A549 (cell line): ENCODE data around the gene SP140L. TPM values are rescaled to one million over a fixed set of nuclear protein-coding genes. Genes with fewer than 3 reads are reported as not detected.

Experiments used
- ATAC-seq, 2 experiments: fragments of 200-7000 bp in 1 of 2; fragments of >200 bp in 1 of 2; cut with Nextera tagmentation in 1 of 2; cut with Tn5 transposase in 1 of 2; 3 replicates each; pipeline versions ENCODE4 v1.8.0 to v1.9.1; 2018 to 2020; ENCODE audit warnings: mild to moderate bottlenecking in 1 of 2, moderate library complexity in 1 of 2
- CTCF ChIA-PET: fragments of 300-600 bp; sonication (Branson Sonifier 250); formaldehyde crosslinking; extraction: SDS; loops from one replicate; lab custom pipeline; 2021; ENCODE audit warnings: antibody characterized with exemption, inconsistent platforms; lab: Yijun Ruan, JAX
- POLR2A ChIA-PET: fragments of 350-600 bp; formaldehyde crosslinking; extraction: SDS; loops from one replicate; lab custom pipeline; 2021; ENCODE audit warnings: antibody characterized with exemption, inconsistent platforms; lab: Yijun Ruan, JAX
- DNase-seq, 2 experiments: peaks; one replicate each; pipeline versions ENCODE4 v3.0.0 to v3.0.0-alpha.2; 2011 to 2016; ENCODE audit warnings: low read depth in 1 of 2, low spot score in 1 of 2
- FAIRE-seq: peaks from 2 replicates; lab custom pipeline; 2011; peaks lifted over from hg19 to GRCh38; lab: Jason Lieb, UNC
- H3K27ac ChIP-seq, 2 experiments: fragments of >200 bp; sonication (Bioruptor Twin); formaldehyde crosslinking; 3 replicates each; pipeline ENCODE4 v1.5.1; 2016 to 2017
- H3K4me1 ChIP-seq: fragments of >200 bp; sonication (Bioruptor Twin); formaldehyde crosslinking; 3 replicates; pipeline ENCODE4 v1.6.1; 2016
- H3K4me2 ChIP-seq: fragments of >200 bp; sonication (Bioruptor Twin); formaldehyde crosslinking; 3 replicates; pipeline ENCODE4 v1.6.1; 2016
- H3K4me3 ChIP-seq: fragments of >200 bp; sonication (Bioruptor Twin); formaldehyde crosslinking; 3 replicates; pipeline ENCODE4 v1.5.1; 2016
- H3K9me3 ChIP-seq: fragments of >200 bp; sonication (Bioruptor Twin); formaldehyde crosslinking; 3 replicates; pipeline ENCODE4 v1.6.1; 2016
- BCL3 ChIP-seq: fragments of >200 bp; sonication (Bioruptor Twin); formaldehyde crosslinking; IDR thresholded peaks from 3 replicates; pipeline ENCODE4 v1.6.1; 2016
- CBX2 ChIP-seq: fragments of 200-600 bp; sonication (generic); IDR thresholded peaks from 2 replicates; pipeline ENCODE4 v1.6.1; 2016; ENCODE audit warnings: low read depth, mild to moderate bottlenecking, borderline replicate concordance
- CHD2 ChIP-seq: fragments of 150-350 bp; IDR thresholded peaks from 2 replicates; pipeline ENCODE4 v1.6.1; 2014; ENCODE audit warnings: low read length; ENCODE audit not compliant: partially characterized antibody
- CTCF ChIP-seq: fragments of >200 bp; sonication (Bioruptor Twin); formaldehyde crosslinking; IDR thresholded peaks from 3 replicates; pipeline ENCODE4 v1.5.1; 2016
- E2F6 ChIP-seq: IDR thresholded peaks from 2 replicates; pipeline ENCODE4 v1.6.1; 2012; ENCODE audit warnings: low read depth, borderline replicate concordance
- EHMT2 ChIP-seq: fragments of 200-600 bp; sonication (generic); IDR thresholded peaks from 2 replicates; pipeline ENCODE4 v1.6.1; 2016; ENCODE audit warnings: antibody characterized with exemption, low read depth, mild to moderate bottlenecking, moderate library complexity
- FOSB ChIP-seq: fragments of 250-450 bp; sonication (Bioruptor Pico); IDR thresholded peaks from 2 replicates; pipeline ENCODE4 v1.5.0; 2020; ENCODE audit warnings: mild to moderate bottlenecking, moderate library complexity
- FOSL2 ChIP-seq, 2 experiments: fragments of 450-650 bp in 1 of 2; fragments of >200 bp in 1 of 2; sonication (Bioruptor Twin) in 1 of 2; formaldehyde crosslinking; IDR thresholded peaks; 2 replicates each; pipeline versions ENCODE4 v1.5.0 to v1.6.1; 2016 to 2020; ENCODE audit warnings: mild to moderate bottlenecking in 1 of 2, moderate library complexity in 1 of 2
- HEYL ChIP-seq: fragments of 250-450 bp; sonication (Bioruptor Pico); IDR thresholded peaks from 2 replicates; pipeline ENCODE4 v1.8.0; 2021; ENCODE audit warnings: mild to moderate bottlenecking, moderate library complexity
- MAFK ChIP-seq: fragments of 450-650 bp; IDR thresholded peaks from 2 replicates; pipeline ENCODE4 v1.6.1; 2014; ENCODE audit not compliant: partially characterized antibody
- MAX ChIP-seq: IDR thresholded peaks from 2 replicates; pipeline ENCODE4 v1.6.1; 2012
- MAZ ChIP-seq: fragments of 150-350 bp; IDR thresholded peaks from 2 replicates; pipeline ENCODE4 v1.6.1; 2014; ENCODE audit warnings: antibody characterized with exemption, low read depth, low read length, borderline replicate concordance
- MYC ChIP-seq: IDR thresholded peaks from 2 replicates; pipeline ENCODE4 v1.6.1; 2012; ENCODE audit warnings: mild to moderate bottlenecking, inconsistent platforms, low read length, improper control_type of control experiment, borderline replicate concordance
- NR3C1 ChIP-seq: fragments of >200 bp; sonication (Bioruptor Twin); formaldehyde crosslinking; IDR thresholded peaks from 3 replicates; pipeline ENCODE4 v1.6.1; 2017
- POLR2AphosphoS2 ChIP-seq: conservative IDR thresholded peaks from 2 replicates; pipeline ENCODE4 v1.6.1; 2012; ENCODE audit warnings: low read length, improper control_type of control experiment, inconsistent platforms
- REST ChIP-seq: fragments of 200-600 bp; sonication (generic); IDR thresholded peaks from 2 replicates; pipeline ENCODE4 v1.6.1; 2016; ENCODE audit warnings: antibody characterized with exemption, mild to moderate bottlenecking, moderate library complexity
- RFX5 ChIP-seq: fragments of 450-650 bp; IDR thresholded peaks from 2 replicates; pipeline ENCODE4 v1.7.1; 2014; ENCODE audit warnings: antibody characterized with exemption, mild to moderate bottlenecking, moderate library complexity
- SMC3 ChIP-seq: fragments of >200 bp; sonication (Bioruptor Twin); formaldehyde crosslinking; IDR thresholded peaks from 3 replicates; pipeline ENCODE4 v1.6.1; 2018; ENCODE audit warnings: inconsistent platforms
- TFCP2L1 ChIP-seq: fragments of 250-450 bp; sonication (Bioruptor Pico); IDR thresholded peaks from 2 replicates; pipeline ENCODE4 v1.5.0; 2021; ENCODE audit warnings: mild to moderate bottlenecking
- ZC3H11A ChIP-seq: fragments of 450-650 bp; IDR thresholded peaks from 2 replicates; pipeline ENCODE4 v1.6.1; 2014; ENCODE audit warnings: antibody characterized with exemption, mild to moderate bottlenecking
- WGBS: methylation state at CpG from one replicate; pipeline ENCODE4 v1.1.6; 2017; ENCODE audit errors: missing lambda C conversion rate; 5-methylcytosine and 5-hydroxymethylcytosine counted together
- polyA plus RNA-seq, 4 experiments: library from polyadenylated mRNA; depleted of rRNA in 3 of 4; stranded (reverse); fragments of >200 nt; fragmentation: RNase III in 1 of 4; extraction: RNeasy Plus Mini Kit Qiagen cat#74134 plus additional on column Dnase treatment in 1 of 4; gene quantifications; 2 replicates in 3 of 4; 3 replicates in 1 of 4; pipeline ENCODE4 v1.2.3, GENCODE V29; 2011 to 2017

Gene SP140L
- polyA plus RNA-seq, 2 of the 4 experiments (the other 2 are of a cell fraction): 1.7 to 2.5 TPM

- CTCF ChIA-PET: no interaction called here
- 54% methylated on average over 3 of the region's 6 CpGs for WGBS
- peaks cover 2% of the 10 kb centered on the region; the same call in 2 of the 3 replicates for H3K9me3 ChIP-seq
- DNase-seq: no peak
- POLR2A ChIA-PET: no interaction called here
- no peak overlapping the region for H3K27ac ChIP-seq
- no peaks in the 10 kb centered on the region for H3K4me1 ChIP-seq
- FAIRE-seq: no peak
- H3K4me2 ChIP-seq: no peak overlapping the region
- no peak for TF ChIP-seq POLR2AphosphoS2
- no peak for TF ChIP-seq NR3C1
- no peak for TF ChIP-seq EHMT2
- peak; percentile 44 for TF ChIP-seq MAFK
- no peak for TF ChIP-seq CBX2
- TF ChIP-seq, all 56 proteins: peak for 1
- H3K4me3 ChIP-seq: no peak overlapping the region
- ATAC-seq: no peak
These were observed 20.8 kb downstream of the SP140L start for GRCh38 chr2:230347659-230348305.

GRCh38 chr2:230348787-230349186 lies 21.8 kb downstream of the SP140L start:
- Histone ChIP-seq H3K4me2 (no peak overlapping the region), H3K27ac (no peak overlapping the region), H3K9me3 (peaks cover 2% of the 10 kb centered on the region; the same call in 2 of the 3 replicates), H3K4me1 (no peaks in the 10 kb centered on the region), H3K4me3 (no peak overlapping the region)
- FAIRE-seq (no peak), DNase-seq (no peak), ATAC-seq (no peak)
- TF ChIP-seq FOSL2 (IDR thresholded peaks at IDR 0.05): no peak
- no peak for TF ChIP-seq FOSL2 (CRISPR knock-in tag; IDR thresholded peaks at IDR 0.05)
- no peak for TF ChIP-seq RFX5
- no peak for TF ChIP-seq MAX
- no peak for TF ChIP-seq MAFK
- no peak for TF ChIP-seq CHD2
- no peak for TF ChIP-seq TFCP2L1
- no peak for TF ChIP-seq E2F6
- TF ChIP-seq FOSB: no peak
- no peak for TF ChIP-seq MAZ
- TF ChIP-seq HEYL: no peak
- no peak for TF ChIP-seq ZC3H11A
- no peak for TF ChIP-seq BCL3
- TF ChIP-seq REST: no peak
- no peak for TF ChIP-seq POLR2AphosphoS2
- no peak for TF ChIP-seq SMC3
- no peak for TF ChIP-seq MYC
- TF ChIP-seq CTCF: no peak
- CTCF ChIA-PET: no interaction called here
- POLR2A ChIA-PET: no interaction called here
